ENCODE data around the gene MBNL3.

DNA sequence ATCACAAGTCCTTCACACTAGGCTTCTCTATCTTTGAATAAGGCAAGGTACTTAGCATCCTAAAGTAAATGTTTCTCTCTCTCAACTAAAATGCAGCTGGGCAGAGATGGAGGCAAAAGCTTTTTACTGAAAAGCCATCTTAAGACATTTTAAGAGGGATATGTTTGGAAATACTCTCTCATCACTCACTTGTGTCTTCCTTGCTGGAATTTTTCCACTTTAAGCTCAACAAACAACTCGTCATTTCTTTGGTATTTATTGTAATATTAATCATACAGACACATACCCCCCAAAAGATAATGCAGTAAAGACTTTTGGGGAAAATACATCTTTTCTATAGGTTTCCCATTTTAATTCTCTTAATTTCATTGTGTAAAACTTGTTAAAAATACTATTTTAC lies 16.4 kb downstream of the MBNL3 start:
- TF ChIP-seq SUZ12 (IDR thresholded peaks at IDR 0.05; ENCODE audit: extremely low read depth, insufficient read depth, insufficient read length) (no peak), YY1 (IDR thresholded peaks at IDR 0.05; ENCODE audit: insufficient read depth, insufficient read length) (no peak), ZNF274 (IDR thresholded peaks at IDR 0.05; ENCODE audit: low read depth, low read length) (no peak)
